ENCODE data around the gene DPEP1. TPM values are rescaled to one million over a fixed set of nuclear protein-coding genes. Genes with fewer than 3 reads are reported as not detected.

The DPEP1 gene
- total RNA-seq, 1 experiment from 2014 or later = 0.49 TPM

GRCh38 chr16:89602952-89603590 is 10.4 kb upstream of the DPEP1 start:
- POLR2A ChIA-PET (ENCODE audit: low non-redundant PET) = no interaction called here
- no TSS peak for BruUV-seq (replicated peaks)
- CTCF ChIA-PET = interaction anchor here (0.6 kb wide), 1 partner anchor 84 kb away, joined by 3 read pairs; the partner anchor contains the start of gene CDK10
- Histone ChIP-seq H3K27ac (ENCODE audit: low read depth, low read length, poor library complexity, severe bottlenecking) (no peak overlapping the region), H3K4me3 (ENCODE audit: low read depth, low read length, poor library complexity, severe bottlenecking) (peak overlapping the region; percentile 28), H3K9me3 (ENCODE audit: low read depth, low read length, poor library complexity, severe bottlenecking) (no peaks in the 10 kb centered on the region), H3K4me1 (ENCODE audit: insufficient read depth, low read length, poor library complexity, severe bottlenecking) (peaks cover 14% of the 10 kb centered on the region), H3K27me3 (replicated peaks; ENCODE audit: insufficient read depth, low read depth, low read length, poor library complexity) (no peaks in the 10 kb centered on the region), H3K36me3 (ENCODE audit: insufficient read depth, low read length, poor library complexity, severe bottlenecking) (no peaks in the 10 kb centered on the region)
- no peak for TF ChIP-seq CTCF (conservative IDR thresholded peaks at IDR 0.05; ENCODE audit: low read depth, low read length)
- no peak for TF ChIP-seq EZH2 (IDR thresholded peaks at IDR 0.05; ENCODE audit: borderline replicate concordance, low read depth, low read length, poor library complexity, severe bottlenecking)
- intact Hi-C loops (cut with micrococcal nuclease; ENCODE audit: unreplicated experiment) = no loop called here
- DNase-seq (ENCODE audit: low spot score) = no peak

GRCh38 chr16:89604764-89605163 is 8.7 kb upstream of the DPEP1 start:
- Histone ChIP-seq H3K9me3 (ENCODE audit: low read depth, low read length, poor library complexity, severe bottlenecking) (no peaks in the 10 kb centered on the region), H3K4me1 (ENCODE audit: insufficient read depth, low read length, poor library complexity, severe bottlenecking) (peaks cover 14% of the 10 kb centered on the region), H3K36me3 (ENCODE audit: insufficient read depth, low read length, poor library complexity, severe bottlenecking) (no peaks in the 10 kb centered on the region), H3K27ac (ENCODE audit: low read depth, low read length, poor library complexity, severe bottlenecking) (no peak overlapping the region), H3K4me3 (ENCODE audit: low read depth, low read length, poor library complexity, severe bottlenecking) (no peak overlapping the region), H3K27me3 (replicated peaks; ENCODE audit: insufficient read depth, low read depth, low read length, poor library complexity) (no peaks in the 10 kb centered on the region)
- TF ChIP-seq EZH2 (IDR thresholded peaks at IDR 0.05; ENCODE audit: borderline replicate concordance, low read depth, low read length, poor library complexity, severe bottlenecking) (no peak), CTCF (conservative IDR thresholded peaks at IDR 0.05; ENCODE audit: low read depth, low read length) (no peak)
- no peak for DNase-seq (ENCODE audit: low spot score)
- ChIA-PET POLR2A (ENCODE audit: low non-redundant PET) (no interaction called here), CTCF (no interaction called here)
- no TSS peak for BruUV-seq (replicated peaks)
- intact Hi-C loops (cut with micrococcal nuclease; ENCODE audit: unreplicated experiment) = no loop called here

GRCh38 chr16:89605186-89605970 is 8.1 kb upstream of the DPEP1 start:
- intact Hi-C loops (cut with micrococcal nuclease; ENCODE audit: unreplicated experiment) = no loop called here
- H3K27ac ChIP-seq (ENCODE audit: low read depth, low read length, poor library complexity, severe bottlenecking) = no peak overlapping the region
- no peaks in the 10 kb centered on the region for H3K9me3 ChIP-seq (ENCODE audit: low read depth, low read length, poor library complexity, severe bottlenecking)
- CTCF ChIA-PET = interaction anchor here (0.7 kb wide), 1 partner anchor 10 kb away, joined by 4 read pairs; no protein-coding TSS in a partner anchor
- H3K4me3 ChIP-seq (ENCODE audit: low read depth, low read length, poor library complexity, severe bottlenecking) = no peak overlapping the region
- DNase-seq (ENCODE audit: low spot score) = no peak
- no peak for TF ChIP-seq CTCF (conservative IDR thresholded peaks at IDR 0.05; ENCODE audit: low read depth, low read length)
- no peak for TF ChIP-seq EZH2 (IDR thresholded peaks at IDR 0.05; ENCODE audit: borderline replicate concordance, low read depth, low read length, poor library complexity, severe bottlenecking)
- no TSS peak for BruUV-seq (replicated peaks)
- no peaks in the 10 kb centered on the region for H3K27me3 ChIP-seq (replicated peaks; ENCODE audit: insufficient read depth, low read depth, low read length, poor library complexity)
- H3K36me3 ChIP-seq (ENCODE audit: insufficient read depth, low read length, poor library complexity, severe bottlenecking) = no peaks in the 10 kb centered on the region
- H3K4me1 ChIP-seq (ENCODE audit: insufficient read depth, low read length, poor library complexity, severe bottlenecking) = peaks cover 14% of the 10 kb centered on the region
- POLR2A ChIA-PET (ENCODE audit: low non-redundant PET) = no interaction called here
